Osteocyte (in vitro differentiated cells): ENCODE data around the gene AGRN. TPM values are rescaled to one million over a fixed set of nuclear protein-coding genes. Genes with fewer than 3 reads are reported as not detected.

Experiments
- DNase-seq: peaks from one replicate; pipeline ENCODE4 v3.0.0; 2021; ENCODE audit warnings: mixed read lengths; ENCODE audit not compliant: unreplicated experiment; ENCODE audit errors: extremely low spot score
- H3K27ac Mint-ChIP-seq: one replicate; pipeline ENCODE4 v1.8.0; 2021; ENCODE audit warnings: mild to moderate bottlenecking, mixed read lengths; ENCODE audit not compliant: unreplicated experiment
- H3K27me3 Mint-ChIP-seq: one replicate; pipeline ENCODE4 v1.8.0; 2021; ENCODE audit warnings: mixed read lengths; ENCODE audit not compliant: unreplicated experiment
- H3K36me3 Mint-ChIP-seq: one replicate; pipeline ENCODE4 v1.8.0; 2021; ENCODE audit warnings: mixed read lengths; ENCODE audit not compliant: unreplicated experiment
- H3K4me1 Mint-ChIP-seq: one replicate; pipeline ENCODE4 v1.8.0; 2021; ENCODE audit warnings: mixed read lengths; ENCODE audit not compliant: unreplicated experiment
- H3K4me3 Mint-ChIP-seq: one replicate; pipeline ENCODE4 v1.8.0; 2021; ENCODE audit warnings: mild to moderate bottlenecking, moderate library complexity, mixed read lengths; ENCODE audit not compliant: unreplicated experiment
- H3K9me3 Mint-ChIP-seq: one replicate; pipeline ENCODE4 v1.8.0; 2021; ENCODE audit warnings: mixed read lengths; ENCODE audit not compliant: unreplicated experiment
- CTCF ChIP-seq: fragments of 200-600 bp; sonication (generic); IDR thresholded peaks from 2 replicates; pipeline ENCODE4 v1.5.0; 2021; ENCODE audit warnings: antibody characterized with exemption, mild to moderate bottlenecking, moderate library complexity
- total RNA-seq: library from RNA; stranded (reverse); gene quantifications from 2 replicates; pipeline ENCODE4 v1.2.1, GENCODE V29; 2021

The AGRN gene
- total RNA-seq, 1 donor from 2014 or later: 191 TPM

DNA sequence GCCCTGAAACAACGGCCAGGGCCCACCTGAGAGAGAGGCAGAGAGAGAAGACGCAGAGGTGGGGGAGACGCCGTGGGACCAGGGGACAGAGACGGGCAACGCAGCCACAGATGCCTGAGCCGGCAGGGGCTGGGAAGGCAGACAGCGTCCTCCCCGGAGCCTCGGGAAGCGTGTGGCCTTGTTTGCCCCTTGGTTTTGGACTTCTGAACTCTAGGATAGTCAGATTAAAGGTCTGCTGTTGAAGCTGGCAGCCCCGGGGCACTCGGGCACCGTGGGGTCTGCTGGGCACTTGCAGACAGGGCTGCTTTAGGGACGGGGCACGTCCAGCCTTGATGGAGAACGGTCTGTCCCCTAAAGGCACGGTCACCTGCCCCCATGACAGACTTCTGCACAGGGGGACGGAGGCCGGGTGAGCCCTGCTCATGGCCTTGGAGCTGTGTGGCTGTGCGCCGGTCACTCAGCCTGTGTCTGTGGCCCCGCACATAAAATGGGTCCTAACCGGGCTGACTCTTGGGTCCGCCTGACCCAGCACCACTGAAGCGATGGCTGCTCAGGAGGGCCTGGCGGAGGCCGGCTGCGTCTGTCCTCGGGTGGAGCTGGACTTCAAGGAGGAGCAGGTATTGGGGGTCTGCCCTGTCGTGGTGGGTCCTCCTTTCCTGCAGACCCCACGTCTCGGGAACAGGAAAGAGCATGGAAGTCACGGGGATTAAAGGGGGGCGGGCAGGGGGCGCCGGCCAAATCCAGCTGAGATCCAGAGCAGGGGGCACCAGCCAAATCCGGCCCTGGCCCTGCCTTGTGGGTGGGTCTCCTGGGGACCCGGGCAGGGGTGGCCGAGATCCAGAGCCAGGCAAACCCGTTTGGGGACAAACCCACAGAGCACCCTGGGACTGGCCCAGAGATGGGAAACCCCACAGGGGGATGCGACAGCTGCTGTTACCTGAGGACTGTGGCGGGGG lies 63.8 kb downstream of the AGRN start:
- Mint-ChIP-seq H3K4me1 (peaks cover 9% of the 10 kb centered on the region), H3K4me3 (no peak overlapping the region), H3K36me3 (peaks cover 3% of the 10 kb centered on the region), H3K27ac (peak overlapping the region; percentile 38), H3K9me3 (no peaks in the 10 kb centered on the region), H3K27me3 (no peaks in the 10 kb centered on the region)
- peak; percentile 84 for DNase-seq
- TF ChIP-seq CTCF: no peak

DNA sequence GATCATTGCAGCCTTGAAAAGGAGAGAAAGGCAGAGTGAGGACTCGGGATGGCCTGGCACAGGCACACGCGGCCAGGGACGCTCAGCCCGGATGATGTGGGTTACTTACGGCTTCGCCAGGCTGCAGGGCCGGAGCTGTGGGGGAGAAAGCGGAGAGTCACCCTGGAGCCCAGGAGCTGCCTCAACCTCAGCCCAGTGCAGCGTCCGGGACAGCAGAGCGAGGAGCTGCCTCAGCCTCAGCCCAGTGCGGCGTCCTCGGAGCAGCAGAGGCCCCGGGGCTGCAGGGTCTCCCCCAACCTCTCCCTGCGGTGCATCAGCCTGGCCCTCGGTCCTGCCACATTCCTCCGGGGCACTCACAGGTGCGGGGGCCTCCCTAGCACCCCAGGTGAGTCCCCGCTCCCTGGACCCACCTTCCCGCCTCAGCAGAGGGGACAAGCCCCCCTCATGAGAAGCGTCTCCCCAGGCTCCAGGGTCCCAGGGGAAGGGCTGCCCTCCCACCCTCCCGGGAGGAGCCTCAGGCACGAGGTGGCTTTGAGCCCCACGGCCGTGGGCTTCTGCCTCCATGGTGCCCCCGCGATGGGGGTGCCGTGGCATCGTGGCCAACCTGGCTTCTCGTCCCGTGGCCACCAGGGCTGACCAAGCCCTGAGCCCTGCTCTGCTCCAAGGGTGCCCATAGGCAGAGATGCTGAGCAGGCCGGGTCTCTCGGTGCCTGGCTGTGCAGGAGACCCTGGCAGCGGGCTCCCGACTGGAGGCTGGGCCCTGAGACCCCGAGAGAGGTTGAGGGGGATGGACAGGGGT lies 64.7 kb downstream of the AGRN start:
- H3K4me3 Mint-ChIP-seq: no peak overlapping the region
- H3K36me3 Mint-ChIP-seq: peaks cover 3% of the 10 kb centered on the region
- no peaks in the 10 kb centered on the region for H3K27me3 Mint-ChIP-seq
- TF ChIP-seq CTCF: no peak
- peaks cover 6% of the 10 kb centered on the region for H3K4me1 Mint-ChIP-seq
- no peak overlapping the region for H3K27ac Mint-ChIP-seq
- peak; percentile 82 for DNase-seq
- H3K9me3 Mint-ChIP-seq: no peaks in the 10 kb centered on the region

DNA sequence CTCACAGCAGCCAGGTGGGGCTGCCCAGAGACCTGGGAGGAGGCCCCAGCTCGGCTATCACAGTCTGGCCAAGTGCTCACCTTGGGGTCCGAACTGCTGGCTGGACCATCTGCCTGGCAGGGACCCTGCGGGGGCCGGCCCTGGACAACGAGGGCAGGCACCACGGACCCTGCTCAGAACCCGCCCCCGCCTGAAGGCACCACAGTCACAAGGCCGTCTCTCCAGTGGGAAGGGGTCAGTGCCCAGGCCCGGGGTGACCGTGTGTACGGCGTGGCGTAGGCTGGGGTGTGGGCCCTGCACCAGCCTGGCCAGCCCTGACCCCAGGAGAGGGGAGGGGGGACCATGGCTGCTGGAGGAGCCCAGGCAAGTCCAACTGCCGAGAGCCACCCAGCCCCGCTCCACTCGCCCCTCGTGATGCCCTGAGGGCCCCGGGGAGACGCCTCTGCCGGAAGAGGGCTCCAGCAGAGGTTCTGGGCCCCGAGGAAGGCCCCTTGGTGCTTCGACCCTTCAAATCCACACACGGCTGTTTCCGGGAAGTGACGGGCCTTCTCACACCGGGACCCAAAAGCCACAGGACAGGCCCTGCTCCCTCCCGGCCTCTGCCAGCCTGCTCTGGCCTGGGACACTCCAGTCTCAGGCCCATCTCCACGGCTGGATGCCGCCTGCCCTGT lies 65.4 kb downstream of the AGRN start:
- H3K4me1 Mint-ChIP-seq: peaks cover under 1% of the 10 kb centered on the region
- no peak overlapping the region for H3K27ac Mint-ChIP-seq
- DNase-seq: peak; percentile 77
- H3K4me3 Mint-ChIP-seq: no peak overlapping the region
- TF ChIP-seq CTCF: no peak
- H3K36me3 Mint-ChIP-seq: peaks cover 3% of the 10 kb centered on the region
- no peaks in the 10 kb centered on the region for H3K27me3 Mint-ChIP-seq
- H3K9me3 Mint-ChIP-seq: no peaks in the 10 kb centered on the region

- peaks cover 3% of the 10 kb centered on the region for H3K36me3 Mint-ChIP-seq
- peak; percentile 83 for DNase-seq
- no peaks in the 10 kb centered on the region for H3K27me3 Mint-ChIP-seq
- TF ChIP-seq CTCF: no peak
- H3K9me3 Mint-ChIP-seq: no peaks in the 10 kb centered on the region
- no peak overlapping the region for H3K4me3 Mint-ChIP-seq
- no peak overlapping the region for H3K27ac Mint-ChIP-seq
- no peaks in the 10 kb centered on the region for H3K4me1 Mint-ChIP-seq
Observed at GRCh38 chr1:1085911-1086841, 66.3 kb downstream of the AGRN start.
